D721Med (cell line): Measurements from ENCODE around the gene TMED1.
A peak's percentile ranks its signal among the peaks of the same experiment; 100 is the strongest.
"Not testable (repeated sequence)": the region's sequence is repeated elsewhere in the genome, so short reads cannot be mapped to it uniquely, and the experiment has no call there.

ENCODE experiments used
- DNase-seq: peaks from one replicate; pipeline ENCODE4 v3.0.0; 2011; ENCODE audit warnings: low spot score; ENCODE audit not compliant: insufficient read length
- FAIRE-seq: peaks from 2 replicates; lab custom pipeline; 2011; peaks lifted over from hg19 to GRCh38; lab: Jason Lieb, UNC
- TF ChIP-seq, protein P1 (sequence below): IDR thresholded peaks from 2 replicates; pipeline ENCODE4 v1.5.1; 2012; ENCODE audit warnings: mild to moderate bottlenecking, control low read depth; ENCODE audit not compliant: insufficient read depth; ENCODE audit errors: missing control alignments

Gene TMED1

DNA sequence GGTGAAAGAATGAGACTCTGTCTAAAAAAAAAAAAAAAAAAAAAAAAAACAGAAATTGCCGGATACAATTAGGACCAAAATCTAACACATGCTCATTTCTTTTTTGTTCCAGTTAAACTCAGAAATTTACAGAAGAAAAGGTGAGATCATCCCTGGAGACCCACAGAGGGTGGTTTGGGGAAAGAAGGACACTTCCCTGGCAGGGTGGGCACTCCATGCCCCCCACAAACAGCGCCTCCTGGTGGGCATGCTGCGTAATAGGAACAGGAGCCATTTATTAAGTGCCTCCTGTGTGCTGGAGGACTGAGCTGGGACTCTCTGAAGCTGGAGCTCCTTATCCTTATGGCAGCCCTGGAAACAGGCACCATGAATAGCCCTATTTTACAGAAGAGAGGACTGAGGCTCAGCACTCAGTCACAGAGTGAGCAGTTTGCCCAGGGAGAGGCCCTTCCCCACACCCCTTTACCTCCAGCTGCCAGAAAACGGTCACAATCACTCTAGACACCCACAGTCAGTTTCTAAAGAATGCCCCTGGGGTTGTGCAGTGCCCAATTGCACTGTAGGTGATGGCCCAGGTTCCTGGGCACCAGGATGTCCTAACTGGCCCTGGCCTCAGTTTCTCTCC, 22.3 kb upstream of the TMED1 start:
- TF ChIP-seq, protein P1, sequence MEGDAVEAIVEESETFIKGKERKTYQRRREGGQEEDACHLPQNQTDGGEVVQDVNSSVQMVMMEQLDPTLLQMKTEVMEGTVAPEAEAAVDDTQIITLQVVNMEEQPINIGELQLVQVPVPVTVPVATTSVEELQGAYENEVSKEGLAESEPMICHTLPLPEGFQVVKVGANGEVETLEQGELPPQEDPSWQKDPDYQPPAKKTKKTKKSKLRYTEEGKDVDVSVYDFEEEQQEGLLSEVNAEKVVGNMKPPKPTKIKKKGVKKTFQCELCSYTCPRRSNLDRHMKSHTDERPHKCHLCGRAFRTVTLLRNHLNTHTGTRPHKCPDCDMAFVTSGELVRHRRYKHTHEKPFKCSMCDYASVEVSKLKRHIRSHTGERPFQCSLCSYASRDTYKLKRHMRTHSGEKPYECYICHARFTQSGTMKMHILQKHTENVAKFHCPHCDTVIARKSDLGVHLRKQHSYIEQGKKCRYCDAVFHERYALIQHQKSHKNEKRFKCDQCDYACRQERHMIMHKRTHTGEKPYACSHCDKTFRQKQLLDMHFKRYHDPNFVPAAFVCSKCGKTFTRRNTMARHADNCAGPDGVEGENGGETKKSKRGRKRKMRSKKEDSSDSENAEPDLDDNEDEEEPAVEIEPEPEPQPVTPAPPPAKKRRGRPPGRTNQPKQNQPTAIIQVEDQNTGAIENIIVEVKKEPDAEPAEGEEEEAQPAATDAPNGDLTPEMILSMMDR: peak; percentile 66
- FAIRE-seq (no peak), DNase-seq (peak; percentile 42)

- DNase-seq, FAIRE-seq: not testable (repeated sequence)
These were observed 20.9 kb upstream of the TMED1 start for GRCh38 chr19:10856899-10857298.

DNA sequence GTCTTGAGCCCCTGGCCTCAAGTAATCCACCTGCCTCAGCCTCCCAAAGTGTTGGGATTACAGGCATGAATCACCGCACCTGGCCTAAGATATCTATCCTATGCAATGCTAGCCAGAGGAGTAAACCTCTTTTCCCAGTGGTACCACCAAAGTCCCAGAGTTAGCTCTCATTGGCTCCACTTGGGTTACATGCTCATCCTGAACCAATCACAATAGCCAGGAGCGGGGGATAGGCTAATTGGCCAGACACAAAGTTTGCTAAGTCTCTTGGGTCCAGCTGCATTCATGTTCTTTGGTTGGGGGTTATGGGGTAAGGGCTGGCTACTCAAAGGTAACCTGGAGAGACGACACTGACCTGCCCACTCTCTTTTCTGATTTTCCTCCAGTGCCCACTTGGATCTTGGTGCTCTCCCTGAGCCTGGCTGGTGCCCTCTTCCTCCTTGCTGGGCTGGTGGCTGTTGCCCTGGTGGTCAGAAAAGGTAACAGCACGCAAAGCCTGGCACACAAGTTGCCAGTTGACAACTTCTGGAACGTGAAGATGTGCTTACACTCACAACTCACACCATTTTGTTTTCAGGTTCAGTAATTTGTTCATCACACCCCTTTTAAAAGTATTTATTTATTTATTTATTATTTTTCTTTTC, 20.0 kb upstream of the TMED1 start:
- TF ChIP-seq, protein P1: peak; percentile 24
- FAIRE-seq (no peak), DNase-seq (no peak)

DNA sequence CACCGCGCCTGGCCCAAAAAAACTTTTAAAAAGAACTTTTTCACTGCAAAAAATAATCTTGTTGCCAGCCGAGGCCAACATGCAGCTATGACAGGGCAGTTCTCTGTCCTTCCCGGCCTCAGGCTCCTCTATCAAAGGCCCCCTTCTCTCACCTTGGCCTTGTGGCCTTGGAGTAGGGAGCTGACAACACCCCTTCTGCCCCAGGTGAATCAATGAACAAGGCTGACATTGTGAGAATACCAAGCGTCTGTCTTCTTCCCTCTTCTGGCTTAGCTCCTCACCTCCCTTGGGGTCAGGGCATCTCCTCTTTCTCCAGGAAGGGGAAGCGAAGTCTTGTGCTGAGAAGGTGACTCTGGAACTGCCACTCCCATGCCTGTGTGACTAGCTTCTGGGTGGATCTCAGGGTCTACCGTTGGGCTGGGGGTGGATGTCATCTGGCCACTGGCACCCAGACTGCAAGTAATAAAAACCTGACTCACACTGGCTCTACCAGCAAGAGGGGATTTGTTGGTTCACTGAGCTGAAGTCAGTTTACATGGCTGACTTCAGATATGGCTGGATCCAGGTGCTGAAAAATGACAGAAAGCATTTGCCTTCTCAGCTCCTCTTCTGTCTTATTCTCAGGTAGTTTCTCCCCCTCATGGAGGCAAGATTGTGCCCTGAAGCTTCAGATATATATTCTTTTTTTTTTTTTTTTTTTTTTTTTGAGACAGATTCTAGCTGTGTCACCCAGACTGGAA, 18.5 kb upstream of the TMED1 start:
- FAIRE-seq (no peak), DNase-seq (no peak)
- TF ChIP-seq, protein P1: no peak

DNA sequence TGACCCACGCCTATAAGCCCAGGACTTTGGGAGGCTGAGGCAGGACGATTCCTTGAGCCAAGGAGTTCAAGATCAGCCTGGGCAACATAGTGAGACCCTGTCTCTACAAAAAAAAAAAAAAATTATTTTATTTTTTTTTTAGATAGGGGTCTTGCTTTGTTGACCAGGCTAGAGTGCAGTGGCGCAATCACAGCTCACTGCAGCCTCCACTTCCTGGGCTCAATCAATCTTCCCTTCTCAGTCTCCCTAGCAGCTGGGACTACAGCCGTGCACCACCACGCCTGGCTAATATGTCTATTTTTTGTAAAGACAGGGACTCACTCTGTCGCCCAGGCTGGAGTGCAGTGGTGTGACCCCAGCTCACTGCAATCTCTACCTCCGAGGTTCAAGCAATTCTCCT, 16.9 kb upstream of the TMED1 start:
- FAIRE-seq: no peak
- no peak for DNase-seq
- TF ChIP-seq, protein P1: no peak

GRCh38 chr19:10852098-10852800, 16.2 kb upstream of the TMED1 start:
- TF ChIP-seq, protein P1: no peak
- DNase-seq (no peak), FAIRE-seq (no peak)

- FAIRE-seq (no peak), DNase-seq (no peak)
- TF ChIP-seq, protein P1: no peak
These were observed 14.6 kb upstream of the TMED1 start for GRCh38 chr19:10850631-10851030.
